GM11168 (cell line): ENCODE measurements around the gene ASXL2.

Source experiments
- in situ Hi-C: fragments of 300-500 bp; cut with MboI; formaldehyde crosslinking; loops from one replicate; pipeline ENCODE4 v1.12.0; 2022; ENCODE audit warnings: low sequenced_read_pairs; ENCODE audit not compliant: unreplicated experiment

The ASXL2 gene

DNA sequence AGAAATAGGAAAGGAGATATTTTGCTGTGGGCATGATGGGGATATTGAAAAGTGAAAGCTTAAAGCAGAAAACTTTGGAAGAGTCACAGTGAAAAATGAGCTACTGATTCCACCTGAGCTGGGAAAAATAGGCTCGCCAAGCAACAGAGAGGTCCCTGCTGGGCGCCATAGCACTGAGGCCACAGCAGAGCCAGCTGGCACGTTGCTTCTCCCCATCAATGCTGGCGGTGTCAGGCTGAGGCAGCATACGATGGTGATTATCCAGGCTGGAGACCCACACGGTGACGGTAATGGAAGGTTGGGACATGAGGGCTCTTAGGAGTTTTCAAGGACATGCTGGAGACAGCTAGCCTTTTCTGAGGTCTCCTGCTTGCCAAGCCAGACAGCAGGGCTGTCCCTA, 179.1 kb downstream of the ASXL2 start:
- in situ Hi-C loops, result no loop called here

DNA sequence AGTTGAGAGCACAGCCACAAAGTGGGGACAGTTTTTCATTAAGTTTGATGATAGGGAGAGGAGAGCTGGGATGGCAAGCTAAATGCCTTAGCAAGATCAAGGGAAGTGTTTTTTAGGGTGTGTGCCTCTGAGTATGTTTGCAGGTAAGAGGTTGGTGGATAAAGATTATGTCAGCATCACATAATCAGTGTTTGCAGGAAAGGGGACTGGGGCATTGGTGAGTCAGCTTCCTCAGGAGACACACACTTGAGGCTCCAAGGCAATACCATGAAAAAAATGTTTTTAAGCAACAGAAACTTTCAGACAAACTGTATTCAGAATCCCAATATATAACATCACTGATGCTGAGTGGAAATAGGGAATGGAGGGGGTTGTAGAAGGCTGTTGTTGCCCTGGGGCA, 179.5 kb downstream of the ASXL2 start:
- in situ Hi-C loops, result no loop called here

DNA sequence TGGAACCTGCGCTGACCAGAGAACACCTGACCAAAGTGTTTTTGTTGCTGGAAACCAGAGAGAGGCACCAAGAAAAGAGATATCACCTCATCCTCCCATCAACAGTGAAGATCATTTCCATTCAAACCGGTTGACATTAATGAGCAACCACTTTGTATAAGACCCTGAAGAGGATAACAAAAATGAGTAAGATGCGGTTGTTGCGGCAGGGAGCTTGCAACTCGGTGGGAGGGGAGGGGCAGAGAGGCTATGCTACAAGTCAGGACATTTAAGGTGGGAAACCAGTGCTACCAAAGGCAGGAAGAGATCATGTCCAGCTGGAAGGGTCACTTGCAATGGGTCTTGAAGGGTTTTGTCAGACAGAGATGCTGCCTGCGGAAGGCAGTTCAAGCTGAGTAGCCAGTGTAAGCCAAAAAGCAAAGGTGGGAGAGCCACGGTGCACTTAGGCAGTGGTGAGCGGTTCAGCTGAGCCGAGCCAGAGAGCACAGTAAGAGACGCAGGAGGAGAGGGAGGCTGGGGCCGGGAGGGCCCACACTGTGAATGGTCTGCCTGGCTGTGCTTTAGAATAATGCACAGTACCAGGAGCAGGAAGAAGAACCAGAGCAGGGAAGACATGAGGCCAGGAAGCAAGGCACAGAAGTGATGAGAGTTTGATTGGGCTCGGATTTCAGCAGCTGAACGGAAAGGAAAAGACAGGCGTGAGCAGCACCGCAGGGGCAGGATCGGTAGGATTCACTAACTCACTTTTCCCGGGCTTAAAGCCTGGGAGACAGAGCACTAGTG, 180.5 kb downstream of the ASXL2 start:
- in situ Hi-C loops, result no loop called here

GRCh38 chr2:25692737-25693445, 185.4 kb downstream of the ASXL2 start:
- in situ Hi-C loops, result no loop called here

- in situ Hi-C loops, result no loop called here
Observed at GRCh38 chr2:25692143-25692542, 186.1 kb downstream of the ASXL2 start.

DNA sequence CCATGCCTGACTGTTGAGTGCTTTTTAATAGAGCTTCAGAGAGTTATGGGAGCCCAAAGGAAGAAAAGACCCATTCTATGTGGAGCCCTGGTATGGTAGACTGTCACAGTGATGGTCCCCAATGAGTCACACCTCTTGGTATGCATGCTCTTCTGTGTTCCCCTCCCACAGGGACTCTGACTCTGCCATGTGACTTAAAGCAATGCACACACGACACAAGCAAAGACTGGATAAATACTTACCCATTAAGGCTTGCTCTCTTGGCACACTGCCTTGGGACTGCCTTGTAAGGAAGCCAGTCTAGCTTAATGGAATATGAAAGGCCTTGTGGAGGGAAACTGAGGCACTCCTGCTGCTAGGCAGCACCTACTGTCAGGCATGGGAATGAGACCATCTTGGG, 188.2 kb downstream of the ASXL2 start:
- in situ Hi-C loops, result no loop called here

DNA sequence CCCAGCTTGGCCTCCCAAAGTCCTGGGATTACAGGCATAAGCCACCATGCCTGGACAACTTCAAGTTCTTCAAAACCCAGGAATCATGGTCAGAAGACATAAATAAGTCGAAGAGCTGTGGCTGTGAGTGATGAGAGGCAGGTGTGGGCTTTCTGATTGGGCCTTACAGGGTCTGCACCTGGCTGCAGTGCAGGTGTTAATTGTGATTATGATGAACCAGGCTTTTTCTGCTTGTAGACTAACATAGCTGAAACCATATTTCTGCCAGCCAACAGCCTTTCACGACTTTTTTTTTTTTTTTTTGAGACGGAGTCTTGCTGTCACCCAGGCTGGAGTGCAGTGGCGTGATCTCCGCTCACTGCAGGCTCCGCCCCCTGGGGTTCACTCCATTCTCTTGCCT, 190.1 kb downstream of the ASXL2 start:
- in situ Hi-C loops, result no loop called here

GRCh38 chr2:25685741-25686140, 192.5 kb downstream of the ASXL2 start:
- in situ Hi-C loops, result no loop called here

DNA sequence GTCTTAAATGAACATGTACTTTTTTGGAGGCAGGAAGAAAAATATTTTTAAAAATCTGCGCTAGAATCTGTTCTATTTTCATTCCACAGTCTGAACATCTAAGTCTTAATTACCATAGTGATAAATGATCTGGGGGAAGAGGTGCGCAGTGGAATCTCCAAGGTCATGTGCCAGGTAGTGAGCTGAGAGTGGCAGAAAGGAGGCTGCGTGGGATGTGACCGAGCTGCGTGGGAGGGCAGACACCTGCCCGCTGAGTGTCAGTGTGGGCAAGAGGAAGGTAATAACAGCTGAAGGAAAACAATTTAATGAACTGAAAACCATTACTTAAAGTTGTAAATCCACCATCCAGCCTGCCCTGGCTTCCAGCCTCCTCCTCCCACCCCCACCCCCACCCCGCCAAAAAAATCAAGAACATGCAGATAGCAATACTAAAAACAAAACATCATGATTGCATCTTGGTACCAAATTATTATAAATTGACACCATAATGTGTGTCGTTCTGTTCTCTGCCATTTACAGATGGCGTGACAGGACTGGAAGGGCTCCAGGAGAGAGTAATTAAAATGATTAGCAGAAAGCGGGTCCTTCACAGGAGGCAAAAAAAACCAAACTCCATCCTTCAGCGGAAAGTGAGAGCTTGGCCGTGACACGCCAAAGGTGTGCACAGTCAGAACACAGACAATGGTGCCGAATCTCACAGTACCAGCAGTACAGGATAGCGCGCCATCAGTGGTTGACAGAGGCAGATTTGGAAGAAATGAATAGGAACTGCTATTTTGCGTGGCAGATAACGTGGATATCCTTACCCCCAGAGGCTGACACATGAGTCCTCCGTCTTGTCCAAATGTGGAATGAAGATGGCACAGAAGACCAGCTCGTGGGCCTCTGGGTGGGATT, 193.5 kb downstream of the ASXL2 start:
- in situ Hi-C loops, result no loop called here
